HL-60 (cell line): Measurements from ENCODE around the gene RAP1GAP2.

ENCODE experiments used
- CTCF ChIP-seq: IDR thresholded peaks from one replicate; pipeline ENCODE4 v1.5.1; 2011; ENCODE audit warnings: low read length, control low read depth, inconsistent platforms; ENCODE audit not compliant: insufficient read depth
- POLR2AphosphoS5 ChIP-seq: IDR thresholded peaks from 2 replicates; pipeline ENCODE4 v1.6.1; 2012; ENCODE audit warnings: low read depth
- REST ChIP-seq: IDR thresholded peaks from 2 replicates; pipeline ENCODE4 v1.6.1; 2012; ENCODE audit warnings: low read depth; ENCODE audit not compliant: insufficient replicate concordance

GRCh38 chr17:3048727-3049471 is 252.7 kb downstream of the RAP1GAP2 start:
- TF ChIP-seq CTCF, result peak; percentile 11
- no peak for TF ChIP-seq REST
- no peak for TF ChIP-seq POLR2AphosphoS5
